Smooth muscle cell (in vitro differentiated cells): ENCODE measurements around the gene BBS12. TPM values are rescaled to one million over a fixed set of nuclear protein-coding genes. Genes with fewer than 3 reads are reported as not detected.
A peak's percentile ranks its signal among the peaks of the same experiment; 100 is the strongest.

ENCODE experiments used
- DNase-seq: peaks from one replicate; lab custom pipeline; 2025; ENCODE audit not compliant: unreplicated experiment; lab: John Stamatoyannopoulos, UW
- H2AFZ ChIP-seq: fragments of 200-600 bp; sonication (generic); 2 replicates; pipeline ENCODE4 v1.6.0; 2016; ENCODE audit warnings: antibody characterized with exemption, low read depth, mild to moderate bottlenecking
- H3F3A ChIP-seq: fragments of 200-600 bp; sonication (generic); 2 replicates; pipeline ENCODE4 v1.6.0; 2017; ENCODE audit warnings: antibody characterized with exemption, low read depth
- H3K27ac ChIP-seq: fragments of 200-600 bp; sonication (generic); 2 replicates; pipeline ENCODE4 v1.5.1; 2016; ENCODE audit warnings: low read depth, mild to moderate bottlenecking
- H3K27me3 ChIP-seq: fragments of 200-600 bp; sonication (generic); 2 replicates; pipeline ENCODE4 v1.6.1; 2016; ENCODE audit warnings: low read depth, mild to moderate bottlenecking
- H3K36me3 ChIP-seq: fragments of 200-600 bp; sonication (generic); 2 replicates; pipeline ENCODE4 v1.5.1; 2016; ENCODE audit warnings: low read depth
- H3K4me1 ChIP-seq: fragments of 200-600 bp; sonication (generic); 2 replicates; pipeline ENCODE4 v1.5.1; 2016; ENCODE audit warnings: low read depth
- H3K4me2 ChIP-seq: fragments of 200-600 bp; sonication (generic); 2 replicates; pipeline ENCODE4 v1.6.0; 2016; ENCODE audit warnings: mild to moderate bottlenecking
- H3K4me3 ChIP-seq: fragments of 200-600 bp; sonication (generic); 2 replicates; pipeline ENCODE4 v1.5.1; 2016; ENCODE audit warnings: mild to moderate bottlenecking
- H3K79me2 ChIP-seq: fragments of 200-600 bp; sonication (generic); 2 replicates; pipeline ENCODE4 v1.6.0; 2016; ENCODE audit warnings: low read depth, mild to moderate bottlenecking
- H3K9ac ChIP-seq: fragments of 200-600 bp; sonication (generic); 2 replicates; pipeline ENCODE4 v1.6.0; 2016; ENCODE audit warnings: low read depth
- H3K9me3 ChIP-seq: fragments of 200-600 bp; sonication (generic); replicated peaks from 2 replicates; pipeline ENCODE4 v1.5.1; 2016; ENCODE audit warnings: low read depth
- H4K20me1 ChIP-seq: fragments of 200-600 bp; sonication (generic); 2 replicates; pipeline ENCODE4 v1.6.0; 2016; ENCODE audit warnings: low read depth
- WGBS: methylation state at CpG from one replicate; pipeline ENCODE4 v1.1.7; 2016; ENCODE audit warnings: low lambda C conversion rate; 5-methylcytosine and 5-hydroxymethylcytosine counted together
- polyA plus RNA-seq: library from polyadenylated mRNA; unstranded; fragments of >200 nt; fragmentation: Nextera tagmentation; extraction: Ambion mirVana; gene quantifications from 2 replicates; pipeline ENCODE4 v1.2.1, GENCODE V29; 2016
- total RNA-seq: library from RNA; depleted of rRNA; stranded (reverse); fragments of >200 nt; gene quantifications from 2 replicates; pipeline ENCODE4 v1.2.3, GENCODE V29; 2014
- TF ChIP-seq, protein P1 (sequence below): fragments of 200-600 bp; sonication (generic); IDR thresholded peaks from 2 replicates; pipeline ENCODE4 v1.5.1; 2017; ENCODE audit warnings: borderline replicate concordance, mild to moderate bottlenecking, antibody characterized with exemption; ENCODE audit not compliant: insufficient read depth, poor library complexity, severe bottlenecking

BBS12 gene
- total and polyA plus RNA-seq, 2 experiments from 2014 or later: 3.6 to 3.7 TPM

GRCh38 chr4:122766353-122766705 lies 33.8 kb downstream of the BBS12 start:
- WGBS: 94% methylated on average over 3 of the region's 3 CpGs
- H3K9ac ChIP-seq: peak overlapping the region; percentile 72
- H3K27ac ChIP-seq: peak overlapping the region; percentile 99

GRCh38 chr4:122766950-122767349 lies 34.4 kb downstream of the BBS12 start:
- no peak overlapping the region for H3K9ac ChIP-seq
- H3K9me3 ChIP-seq: no peaks in the 10 kb centered on the region
- H2AFZ ChIP-seq: peak overlapping the region; percentile 8
- no peaks in the 10 kb centered on the region for H3K36me3 ChIP-seq
- H4K20me1 ChIP-seq: no peaks in the 10 kb centered on the region
- no peaks in the 10 kb centered on the region for H3K79me2 ChIP-seq
- peaks cover 5% of the 10 kb centered on the region for H3F3A ChIP-seq
- no peak overlapping the region for H3K4me2 ChIP-seq
- peak overlapping the region; percentile 99 for H3K27ac ChIP-seq
- DNase-seq: no peak
- H3K4me1 ChIP-seq: peaks cover 29% of the 10 kb centered on the region
- 63% methylated on average over 2 of the region's 2 CpGs for WGBS
- TF ChIP-seq, protein P1, sequence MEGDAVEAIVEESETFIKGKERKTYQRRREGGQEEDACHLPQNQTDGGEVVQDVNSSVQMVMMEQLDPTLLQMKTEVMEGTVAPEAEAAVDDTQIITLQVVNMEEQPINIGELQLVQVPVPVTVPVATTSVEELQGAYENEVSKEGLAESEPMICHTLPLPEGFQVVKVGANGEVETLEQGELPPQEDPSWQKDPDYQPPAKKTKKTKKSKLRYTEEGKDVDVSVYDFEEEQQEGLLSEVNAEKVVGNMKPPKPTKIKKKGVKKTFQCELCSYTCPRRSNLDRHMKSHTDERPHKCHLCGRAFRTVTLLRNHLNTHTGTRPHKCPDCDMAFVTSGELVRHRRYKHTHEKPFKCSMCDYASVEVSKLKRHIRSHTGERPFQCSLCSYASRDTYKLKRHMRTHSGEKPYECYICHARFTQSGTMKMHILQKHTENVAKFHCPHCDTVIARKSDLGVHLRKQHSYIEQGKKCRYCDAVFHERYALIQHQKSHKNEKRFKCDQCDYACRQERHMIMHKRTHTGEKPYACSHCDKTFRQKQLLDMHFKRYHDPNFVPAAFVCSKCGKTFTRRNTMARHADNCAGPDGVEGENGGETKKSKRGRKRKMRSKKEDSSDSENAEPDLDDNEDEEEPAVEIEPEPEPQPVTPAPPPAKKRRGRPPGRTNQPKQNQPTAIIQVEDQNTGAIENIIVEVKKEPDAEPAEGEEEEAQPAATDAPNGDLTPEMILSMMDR: no peak
- H3K4me3 ChIP-seq: no peak overlapping the region
- no peaks in the 10 kb centered on the region for H3K27me3 ChIP-seq

More at GRCh38 chr4:122766353-122766705, 33.8 kb downstream of the BBS12 start:
- TF ChIP-seq, protein P1: no peak
- no peaks in the 10 kb centered on the region for H3K9me3 ChIP-seq
- no peaks in the 10 kb centered on the region for H3K36me3 ChIP-seq
- no peaks in the 10 kb centered on the region for H3K27me3 ChIP-seq
- H2AFZ ChIP-seq: no peak overlapping the region
- no peak overlapping the region for H3K4me2 ChIP-seq
- DNase-seq: no peak
- peaks cover 5% of the 10 kb centered on the region for H3F3A ChIP-seq
- no peaks in the 10 kb centered on the region for H4K20me1 ChIP-seq
- H3K79me2 ChIP-seq: no peaks in the 10 kb centered on the region
- no peak overlapping the region for H3K4me3 ChIP-seq
- peaks cover 29% of the 10 kb centered on the region for H3K4me1 ChIP-seq

DNA sequence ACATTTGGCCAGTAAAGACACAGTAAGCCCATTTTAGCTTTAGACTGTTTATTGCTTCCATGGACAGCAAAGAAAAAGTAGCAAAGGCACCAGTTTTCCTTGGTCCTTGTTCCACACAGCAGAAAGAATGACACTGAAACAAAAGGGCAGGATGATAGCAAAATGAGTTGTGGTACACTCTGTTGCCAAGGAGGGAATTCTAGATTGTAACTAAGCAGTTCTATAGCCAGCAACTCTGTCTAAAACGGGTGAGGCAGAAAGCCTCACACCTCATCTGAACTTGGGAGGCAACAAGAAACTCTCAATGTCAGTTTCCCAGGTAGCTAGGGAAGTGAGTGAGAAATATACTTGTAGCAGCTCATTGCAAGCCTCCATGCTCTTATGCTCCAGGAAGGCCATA lies 39.2 kb downstream of the BBS12 start:
- Histone ChIP-seq H3K27ac (no peak overlapping the region), H3K9me3 (no peaks in the 10 kb centered on the region), H3K9ac (no peak overlapping the region), H2AFZ (no peak overlapping the region), H3K4me3 (no peak overlapping the region), H3K4me2 (no peak overlapping the region), H3K27me3 (no peaks in the 10 kb centered on the region), H3K4me1 (peaks cover 3% of the 10 kb centered on the region), H4K20me1 (no peaks in the 10 kb centered on the region), H3K36me3 (no peaks in the 10 kb centered on the region), H3K79me2 (no peaks in the 10 kb centered on the region), H3F3A (no peaks in the 10 kb centered on the region)
- 77% methylated on average over 1 of the region's 1 CpG for WGBS
- TF ChIP-seq, protein P1: no peak
- DNase-seq: no peak

GRCh38 chr4:122772311-122772710 lies 39.8 kb downstream of the BBS12 start:
- no peak overlapping the region for H3K4me3 ChIP-seq
- H3K9me3 ChIP-seq: no peaks in the 10 kb centered on the region
- H3K27me3 ChIP-seq: no peaks in the 10 kb centered on the region
- no peak for DNase-seq
- H3K27ac ChIP-seq: no peak overlapping the region
- no peaks in the 10 kb centered on the region for H3K36me3 ChIP-seq
- no peak overlapping the region for H3K9ac ChIP-seq
- no peaks in the 10 kb centered on the region for H4K20me1 ChIP-seq
- TF ChIP-seq, protein P1: no peak
- H2AFZ ChIP-seq: peak overlapping the region; percentile 1
- H3K4me2 ChIP-seq: no peak overlapping the region
- H3F3A ChIP-seq: no peaks in the 10 kb centered on the region
- WGBS: 80% methylated on average over 6 of the region's 6 CpGs
- no peaks in the 10 kb centered on the region for H3K79me2 ChIP-seq
- peaks cover 3% of the 10 kb centered on the region for H3K4me1 ChIP-seq
